Measurements from ENCODE around the gene TRAPPC11. TPM values are rescaled to one million over a fixed set of nuclear protein-coding genes. Genes with fewer than 3 reads are reported as not detected.

TRAPPC11 gene
- total RNA-seq, 2 donors from 2014 or later: 41.6 to 65.3 TPM

DNA sequence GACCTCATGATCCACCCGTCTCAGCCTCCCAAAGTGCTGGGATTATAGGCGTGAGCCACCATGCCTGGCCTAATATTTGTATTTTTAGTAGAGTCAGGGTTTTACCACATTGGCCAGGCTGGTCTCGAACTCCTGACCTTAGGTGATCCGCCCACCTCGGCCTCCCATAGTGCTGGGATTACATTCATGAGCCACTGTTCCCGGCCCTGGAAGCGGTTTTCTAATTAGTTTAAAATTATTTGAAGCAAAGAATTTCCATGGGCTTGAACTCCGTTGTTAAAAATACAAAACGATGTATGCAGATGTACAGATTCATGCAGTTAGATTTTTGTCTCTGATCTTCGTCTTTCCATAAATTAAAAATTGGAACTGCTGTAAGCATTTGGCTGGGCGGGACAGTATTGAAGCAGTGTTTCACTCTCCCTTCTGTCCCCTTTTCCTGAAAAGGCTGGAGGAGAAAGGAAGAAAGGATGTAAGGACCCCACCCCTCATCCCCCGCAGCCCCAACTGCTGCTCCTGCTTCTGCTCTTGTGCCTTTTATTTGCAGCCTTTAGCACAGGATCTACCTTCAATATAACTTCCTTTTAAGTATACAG, 12.0 kb downstream of the TRAPPC11 start:
- H3K27ac ChIP-seq: no peak overlapping the region
- no peaks in the 10 kb centered on the region for H3K27me3 ChIP-seq (replicated peaks; ENCODE audit: insufficient read depth)
- no peaks in the 10 kb centered on the region for H3K9me3 ChIP-seq
- H3K36me3 ChIP-seq: peaks cover 33% of the 10 kb centered on the region
- TF ChIP-seq, protein P1, sequence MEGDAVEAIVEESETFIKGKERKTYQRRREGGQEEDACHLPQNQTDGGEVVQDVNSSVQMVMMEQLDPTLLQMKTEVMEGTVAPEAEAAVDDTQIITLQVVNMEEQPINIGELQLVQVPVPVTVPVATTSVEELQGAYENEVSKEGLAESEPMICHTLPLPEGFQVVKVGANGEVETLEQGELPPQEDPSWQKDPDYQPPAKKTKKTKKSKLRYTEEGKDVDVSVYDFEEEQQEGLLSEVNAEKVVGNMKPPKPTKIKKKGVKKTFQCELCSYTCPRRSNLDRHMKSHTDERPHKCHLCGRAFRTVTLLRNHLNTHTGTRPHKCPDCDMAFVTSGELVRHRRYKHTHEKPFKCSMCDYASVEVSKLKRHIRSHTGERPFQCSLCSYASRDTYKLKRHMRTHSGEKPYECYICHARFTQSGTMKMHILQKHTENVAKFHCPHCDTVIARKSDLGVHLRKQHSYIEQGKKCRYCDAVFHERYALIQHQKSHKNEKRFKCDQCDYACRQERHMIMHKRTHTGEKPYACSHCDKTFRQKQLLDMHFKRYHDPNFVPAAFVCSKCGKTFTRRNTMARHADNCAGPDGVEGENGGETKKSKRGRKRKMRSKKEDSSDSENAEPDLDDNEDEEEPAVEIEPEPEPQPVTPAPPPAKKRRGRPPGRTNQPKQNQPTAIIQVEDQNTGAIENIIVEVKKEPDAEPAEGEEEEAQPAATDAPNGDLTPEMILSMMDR (IDR thresholded peaks at IDR 0.05): no peak
- no peak overlapping the region for H3K4me3 ChIP-seq
- ATAC-seq (ENCODE audit: insufficient number of reproducible peaks, low FRiP score, low read depth) (no peak), DNase-seq (ENCODE audit: low spot score) (no peak)
- no peaks in the 10 kb centered on the region for H3K4me1 ChIP-seq (ENCODE audit: control insufficient read depth in 1 of 2, low read depth in 2 of 2)

DNA sequence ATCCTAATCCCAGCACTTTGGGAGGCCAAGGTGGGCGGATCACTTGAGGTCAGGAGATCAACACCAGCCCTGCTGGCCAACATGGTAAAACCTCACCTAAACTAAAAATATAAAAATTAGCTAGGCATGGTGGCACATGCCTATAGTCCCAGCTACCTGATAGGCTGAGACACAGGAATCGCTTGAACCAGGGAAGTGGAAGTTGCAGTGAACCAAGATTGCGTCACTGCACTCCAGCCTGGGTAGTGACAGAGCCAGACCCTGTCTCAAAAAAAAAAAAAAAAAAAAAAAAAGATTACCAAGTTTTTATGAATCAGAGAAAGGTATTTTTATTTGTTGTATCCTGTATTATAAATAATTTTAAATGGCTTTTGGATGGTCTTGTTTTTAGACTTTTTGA, 15.1 kb downstream of the TRAPPC11 start:
- Histone ChIP-seq H3K9me3 (no peaks in the 10 kb centered on the region), H3K36me3 (peaks cover 32% of the 10 kb centered on the region), H3K4me1 (ENCODE audit: control insufficient read depth in 1 of 2, low read depth in 2 of 2) (no peaks in the 10 kb centered on the region), H3K27ac (no peak overlapping the region), H3K4me3 (no peak overlapping the region), H3K27me3 (replicated peaks; ENCODE audit: insufficient read depth) (no peaks in the 10 kb centered on the region)
- DNase-seq (ENCODE audit: low spot score): no peak
- no peak for ATAC-seq (ENCODE audit: insufficient number of reproducible peaks, low FRiP score, low read depth)
- TF ChIP-seq, protein P1 (IDR thresholded peaks at IDR 0.05): no peak

DNA sequence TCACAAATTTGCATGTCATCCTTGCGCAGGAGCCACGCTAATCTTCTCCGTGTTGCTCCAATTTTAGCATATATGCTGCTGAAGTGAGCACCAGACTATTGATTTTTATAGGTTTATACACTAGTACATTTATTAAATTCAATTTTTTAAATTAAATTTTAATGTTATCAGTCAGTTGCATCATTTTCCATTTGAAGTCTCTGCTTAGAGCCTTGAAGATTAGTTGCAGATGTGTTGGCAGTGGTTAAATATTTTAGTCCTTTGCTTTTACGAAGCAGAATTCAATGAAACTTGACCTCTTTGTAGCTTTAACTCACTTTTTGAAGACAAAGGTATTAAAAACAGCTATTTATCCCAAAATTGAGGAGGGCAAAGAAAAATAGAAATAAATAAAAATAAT, 16.5 kb downstream of the TRAPPC11 start:
- Histone ChIP-seq H3K36me3 (peaks cover 24% of the 10 kb centered on the region), H3K4me3 (no peak overlapping the region), H3K27ac (no peak overlapping the region), H3K27me3 (replicated peaks; ENCODE audit: insufficient read depth) (no peaks in the 10 kb centered on the region), H3K4me1 (ENCODE audit: control insufficient read depth in 1 of 2, low read depth in 2 of 2) (no peaks in the 10 kb centered on the region), H3K9me3 (no peaks in the 10 kb centered on the region)
- DNase-seq (ENCODE audit: low spot score) (no peak), ATAC-seq (ENCODE audit: insufficient number of reproducible peaks, low FRiP score, low read depth) (no peak)
- TF ChIP-seq, protein P1 (IDR thresholded peaks at IDR 0.05): no peak

DNA sequence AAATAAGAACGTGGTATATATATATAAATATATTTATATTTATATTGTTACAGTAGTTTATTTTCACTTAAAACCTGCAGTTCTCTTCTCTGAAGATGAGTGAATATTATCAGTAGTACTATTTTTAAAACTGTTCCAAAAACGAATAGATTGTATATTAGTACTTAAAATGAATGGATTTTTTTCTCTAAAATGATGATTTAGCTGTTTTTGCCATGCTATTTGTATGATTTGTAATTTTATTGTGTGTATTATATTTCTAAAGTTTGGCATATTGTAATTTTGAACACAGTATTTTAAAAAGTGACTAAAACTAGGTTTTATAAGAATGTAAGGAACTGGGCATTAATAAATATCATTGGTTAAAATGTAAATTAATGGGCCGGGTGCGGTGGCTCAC, 22.0 kb downstream of the TRAPPC11 start:
- Histone ChIP-seq H3K9me3 (no peaks in the 10 kb centered on the region), H3K27ac (no peak overlapping the region), H3K4me1 (ENCODE audit: control insufficient read depth in 1 of 2, low read depth in 2 of 2) (no peaks in the 10 kb centered on the region), H3K27me3 (replicated peaks; ENCODE audit: insufficient read depth) (no peaks in the 10 kb centered on the region), H3K36me3 (peaks cover 49% of the 10 kb centered on the region), H3K4me3 (no peak overlapping the region)
- ATAC-seq (ENCODE audit: insufficient number of reproducible peaks, low FRiP score, low read depth) (no peak), DNase-seq (ENCODE audit: low spot score) (no peak)
- TF ChIP-seq, protein P1 (IDR thresholded peaks at IDR 0.05): no peak

DNA sequence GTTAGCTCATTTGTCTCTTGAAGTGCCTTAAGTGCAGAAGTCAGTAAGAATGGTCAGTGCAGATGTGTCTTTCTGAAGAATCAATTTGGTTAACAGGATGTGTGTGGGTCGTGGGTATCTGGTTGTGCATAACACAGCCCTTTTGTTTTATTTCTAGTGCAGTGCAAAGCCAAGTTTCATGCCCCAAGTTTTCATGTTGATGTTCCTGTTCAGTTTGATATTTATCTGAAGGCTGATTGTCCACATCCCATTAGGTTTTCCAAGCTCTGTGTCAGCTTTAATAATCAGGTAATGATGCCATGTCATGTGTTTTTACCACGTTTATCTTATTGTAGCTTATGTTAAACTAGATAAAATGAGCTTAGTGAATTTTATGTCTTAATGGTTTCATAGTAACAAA, 27.4 kb downstream of the TRAPPC11 start:
- H3K36me3 ChIP-seq: peaks cover 40% of the 10 kb centered on the region
- H3K27ac ChIP-seq: no peak overlapping the region
- TF ChIP-seq, protein P1 (IDR thresholded peaks at IDR 0.05): no peak
- no peak for ATAC-seq (ENCODE audit: insufficient number of reproducible peaks, low FRiP score, low read depth)
- no peaks in the 10 kb centered on the region for H3K4me1 ChIP-seq (ENCODE audit: control insufficient read depth in 1 of 2, low read depth in 2 of 2)
- H3K9me3 ChIP-seq: no peaks in the 10 kb centered on the region
- H3K27me3 ChIP-seq (replicated peaks; ENCODE audit: insufficient read depth): no peaks in the 10 kb centered on the region
- no peak overlapping the region for H3K4me3 ChIP-seq
- no peak for DNase-seq (ENCODE audit: low spot score)

Data from thoracic aorta (tissue), 2 donors.